ENCODE results near the gene NUDT22. TPM values are rescaled to one million over a fixed set of nuclear protein-coding genes. Genes with fewer than 3 reads are reported as not detected.

NUDT22 gene
- total RNA-seq, 2 experiments from 2014 or later: 51.4 to 51.9 TPM

- Mint-ChIP-seq H3K27me3 (ENCODE audit: low read depth) (no peaks in the 10 kb centered on the region), H3K4me1 (ENCODE audit: low read depth) (peaks cover 56% of the 10 kb centered on the region), H3K36me3 (ENCODE audit: low read depth) (peaks cover 58% of the 10 kb centered on the region), H3K9me3 (no peaks in the 10 kb centered on the region), H3K27ac (peak overlapping the region; percentile 99), H3K4me3 (peak overlapping the region; percentile 97)
- peak; percentile 94 for DNase-seq
- CTCF ChIA-PET: interaction anchor here (0.8 to 7.4 kb wide), 13 partner anchors 8 to 95 kb away, joined by 3 to 89 read pairs (median 5); partner anchors contain the start of genes CATSPERZ, FKBP2, NUDT22 and PLCB3
- intact Hi-C loops (cut with micrococcal nuclease): loop anchor here (1.0 kb wide), 8 partner anchors 19 to 98 kb away; partner anchors contain the start of genes DNAJC4, ESRRA, FKBP2 and GPR137
Observed at GRCh38 chr11:64207256-64208085, 18.6 kb upstream of the NUDT22 start.

- peak overlapping the region; percentile 99 for H3K27ac Mint-ChIP-seq
- no peaks in the 10 kb centered on the region for H3K27me3 Mint-ChIP-seq (ENCODE audit: low read depth)
- CTCF ChIA-PET: interaction anchor here (0.8 to 7.4 kb wide), 3 partner anchors 33 to 94 kb away, joined by 3 to 89 read pairs (median 4); partner anchors contain the start of genes CATSPERZ, FKBP2 and PLCB3
- peaks cover 56% of the 10 kb centered on the region for H3K36me3 Mint-ChIP-seq (ENCODE audit: low read depth)
- H3K4me3 Mint-ChIP-seq: peak overlapping the region; percentile 97
- no peaks in the 10 kb centered on the region for H3K9me3 Mint-ChIP-seq
- peaks cover 56% of the 10 kb centered on the region for H3K4me1 Mint-ChIP-seq (ENCODE audit: low read depth)
- intact Hi-C loops (cut with micrococcal nuclease): no loop called here
- DNase-seq: no peak
Observed at GRCh38 chr11:64208086-64208795, 17.8 kb upstream of the NUDT22 start.

- intact Hi-C loops (cut with micrococcal nuclease): no loop called here
- peak overlapping the region; percentile 56 for H3K4me3 Mint-ChIP-seq
- peak overlapping the region; percentile 99 for H3K27ac Mint-ChIP-seq
Observed at GRCh38 chr11:64208796-64209562, 17.1 kb upstream of the NUDT22 start.

GRCh38 chr11:64209563-64209843 lies 16.6 kb upstream of the NUDT22 start:
- no peaks in the 10 kb centered on the region for H3K9me3 Mint-ChIP-seq
- H3K4me3 Mint-ChIP-seq: no peak overlapping the region
- peaks cover 49% of the 10 kb centered on the region for H3K36me3 Mint-ChIP-seq (ENCODE audit: low read depth)
- DNase-seq: no peak
- H3K4me1 Mint-ChIP-seq (ENCODE audit: low read depth): peaks cover 50% of the 10 kb centered on the region
- peak overlapping the region; percentile 99 for H3K27ac Mint-ChIP-seq
- no peaks in the 10 kb centered on the region for H3K27me3 Mint-ChIP-seq (ENCODE audit: low read depth)
- intact Hi-C loops (cut with micrococcal nuclease): no loop called here
- CTCF ChIA-PET: interaction anchor here (7.4 kb wide), 1 partner anchor 93 kb away, joined by 89 read pairs; the partner anchor contains the start of gene CATSPERZ

More at GRCh38 chr11:64208796-64209562, 17.1 kb upstream of the NUDT22 start:
- peaks cover 54% of the 10 kb centered on the region for H3K36me3 Mint-ChIP-seq (ENCODE audit: low read depth)
- DNase-seq: no peak
- CTCF ChIA-PET: interaction anchor here (7.4 kb wide), 1 partner anchor 94 kb away, joined by 89 read pairs; the partner anchor contains the start of gene CATSPERZ
- no peaks in the 10 kb centered on the region for H3K27me3 Mint-ChIP-seq (ENCODE audit: low read depth)
- H3K4me1 Mint-ChIP-seq (ENCODE audit: low read depth): peaks cover 53% of the 10 kb centered on the region
- H3K9me3 Mint-ChIP-seq: no peaks in the 10 kb centered on the region

- Mint-ChIP-seq H3K27ac (peak overlapping the region; percentile 50), H3K27me3 (ENCODE audit: low read depth) (no peaks in the 10 kb centered on the region), H3K4me1 (ENCODE audit: low read depth) (peaks cover 50% of the 10 kb centered on the region), H3K36me3 (ENCODE audit: low read depth) (peaks cover 52% of the 10 kb centered on the region), H3K9me3 (no peaks in the 10 kb centered on the region), H3K4me3 (no peak overlapping the region)
- intact Hi-C loops (cut with micrococcal nuclease): no loop called here
- CTCF ChIA-PET: interaction anchor here (7.4 kb wide), 1 partner anchor 92 kb away, joined by 89 read pairs; the partner anchor contains the start of gene CATSPERZ
- no peak for DNase-seq
Observed at GRCh38 chr11:64210301-64211020, 15.6 kb upstream of the NUDT22 start.

DNA sequence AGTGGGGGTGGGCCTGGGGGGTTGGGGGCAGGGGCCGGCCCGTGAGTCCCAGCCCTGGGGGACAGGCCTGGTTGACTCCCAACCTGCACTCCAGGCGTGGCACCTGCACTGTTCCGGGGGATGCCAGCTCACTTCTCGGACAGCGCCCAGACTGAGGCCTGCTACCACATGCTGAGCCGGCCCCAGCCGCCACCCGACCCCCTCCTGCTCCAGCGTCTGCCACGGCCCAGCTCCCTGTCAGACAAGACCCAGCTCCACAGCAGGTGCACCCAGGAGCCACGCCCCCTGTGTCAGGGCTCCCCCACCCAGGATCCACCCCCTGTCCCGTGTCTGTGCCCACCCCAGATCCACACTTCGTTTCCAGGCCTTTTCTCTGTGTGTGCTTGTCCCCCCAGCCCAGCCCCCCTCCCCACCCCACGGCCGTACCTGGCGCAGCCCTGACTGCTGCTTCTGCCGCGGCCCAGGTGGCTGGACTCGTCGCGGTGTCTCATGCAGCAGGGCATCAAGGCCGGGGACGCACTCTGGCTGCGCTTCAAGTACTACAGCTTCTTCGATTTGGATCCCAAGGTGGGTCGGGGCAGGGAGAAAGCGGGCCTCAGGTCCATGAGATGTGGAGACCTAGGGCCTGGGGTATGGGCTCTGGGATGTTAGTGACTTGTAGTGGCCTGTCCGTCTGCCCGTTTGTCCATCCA lies 14.7 kb upstream of the NUDT22 start:
- no peak overlapping the region for H3K27ac Mint-ChIP-seq
- H3K4me3 Mint-ChIP-seq: no peak overlapping the region
- no peaks in the 10 kb centered on the region for H3K27me3 Mint-ChIP-seq (ENCODE audit: low read depth)
- CTCF ChIA-PET: interaction anchor here (1.2 kb wide), 1 partner anchor 90 kb away, joined by 5 read pairs; the partner anchor contains the start of gene CATSPERZ
- DNase-seq: no peak
- H3K4me1 Mint-ChIP-seq (ENCODE audit: low read depth): peaks cover 41% of the 10 kb centered on the region
- intact Hi-C loops (cut with micrococcal nuclease): no loop called here
- H3K36me3 Mint-ChIP-seq (ENCODE audit: low read depth): peaks cover 46% of the 10 kb centered on the region
- H3K9me3 Mint-ChIP-seq: no peaks in the 10 kb centered on the region

DNA sequence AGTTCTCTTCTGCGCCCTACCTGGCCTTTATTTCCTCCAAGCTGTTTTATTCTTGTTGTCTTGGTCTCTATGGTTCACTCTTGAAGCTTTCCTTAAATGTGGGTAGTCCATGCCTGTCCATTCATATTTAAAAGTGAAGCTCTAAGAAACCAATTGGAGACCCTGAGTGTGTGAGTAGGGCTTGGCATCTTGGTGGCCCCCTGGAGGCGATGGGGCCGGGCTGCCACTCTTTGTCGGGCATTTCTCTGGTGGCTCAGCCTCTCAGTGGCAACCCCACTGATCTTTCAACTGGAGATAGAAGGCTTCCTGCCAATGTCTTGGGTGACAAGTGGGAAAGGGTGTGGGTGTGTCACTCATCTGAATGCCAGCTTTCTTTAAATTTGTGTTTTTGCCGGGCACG lies 9.2 kb upstream of the NUDT22 start:
- intact Hi-C loops (cut with micrococcal nuclease): no loop called here
- DNase-seq: no peak
- CTCF ChIA-PET: interaction anchor here (3.2 kb wide), 1 partner anchor 11 kb away, joined by 20 read pairs; the partner anchor contains the start of gene FERMT3
- peaks cover 31% of the 10 kb centered on the region for H3K36me3 Mint-ChIP-seq (ENCODE audit: low read depth)
- no peaks in the 10 kb centered on the region for H3K27me3 Mint-ChIP-seq (ENCODE audit: low read depth)
- no peak overlapping the region for H3K4me3 Mint-ChIP-seq
- H3K9me3 Mint-ChIP-seq: no peaks in the 10 kb centered on the region
- H3K4me1 Mint-ChIP-seq (ENCODE audit: low read depth): peaks cover 19% of the 10 kb centered on the region
- no peak overlapping the region for H3K27ac Mint-ChIP-seq

DNA sequence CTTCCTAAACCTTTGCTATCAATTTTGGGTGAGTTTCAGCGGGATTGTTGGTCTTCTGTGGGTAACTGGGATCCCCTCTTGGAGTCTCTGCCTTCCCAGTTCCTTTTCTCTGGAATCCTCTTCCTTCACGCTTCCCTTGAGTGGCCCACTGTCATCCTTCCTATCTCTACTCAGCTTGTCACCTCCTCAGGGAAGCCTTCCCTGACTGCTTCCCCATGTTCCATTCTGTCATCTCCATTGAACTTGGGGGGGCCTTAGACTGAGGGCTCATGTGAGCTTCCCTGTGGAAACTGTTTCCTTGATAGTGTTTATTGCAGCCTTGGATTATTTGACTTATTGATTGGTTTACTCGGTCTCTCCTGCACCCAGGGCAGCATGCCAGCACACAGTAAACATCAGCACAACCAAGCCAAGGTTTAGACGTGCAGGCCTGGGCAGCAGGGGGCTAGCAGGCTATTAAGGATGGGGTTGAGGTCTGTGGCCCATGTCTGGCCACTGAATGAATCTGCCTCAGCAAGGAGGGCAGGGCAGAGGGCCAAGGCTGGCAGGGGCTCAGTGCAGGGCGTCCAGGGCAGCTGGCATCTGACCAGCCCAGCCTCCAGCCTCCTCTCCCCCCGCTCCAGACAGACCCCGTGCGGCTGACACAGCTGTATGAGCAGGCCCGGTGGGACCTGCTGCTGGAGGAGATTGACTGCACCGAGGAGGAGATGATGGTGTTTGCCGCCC lies 7.3 kb upstream of the NUDT22 start:
- Mint-ChIP-seq H3K27ac (peak overlapping the region; percentile 36), H3K4me3 (no peak overlapping the region), H3K36me3 (ENCODE audit: low read depth) (peaks cover 21% of the 10 kb centered on the region), H3K9me3 (no peaks in the 10 kb centered on the region), H3K4me1 (ENCODE audit: low read depth) (peaks cover 11% of the 10 kb centered on the region), H3K27me3 (ENCODE audit: low read depth) (no peaks in the 10 kb centered on the region)
- DNase-seq: no peak
- intact Hi-C loops (cut with micrococcal nuclease): no loop called here
- CTCF ChIA-PET: interaction anchor here (1.3 kb wide), 1 partner anchor 13 kb away, joined by 3 read pairs; no protein-coding TSS in a partner anchor

DNA sequence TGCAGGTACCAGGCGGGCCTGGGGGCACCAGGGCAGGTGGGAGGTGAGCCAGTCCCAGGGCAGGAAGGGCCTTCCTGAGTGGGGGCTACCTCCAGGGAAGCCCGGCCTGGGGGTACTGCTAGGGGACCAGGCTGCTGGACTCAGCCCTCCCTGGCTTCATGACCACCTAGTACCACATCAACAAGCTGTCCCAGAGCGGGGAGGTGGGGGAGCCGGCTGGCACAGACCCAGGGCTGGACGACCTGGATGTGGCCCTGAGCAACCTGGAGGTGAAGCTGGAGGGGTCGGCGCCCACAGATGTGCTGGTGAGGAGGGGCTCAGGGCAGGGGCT lies 6.8 kb upstream of the NUDT22 start:
- intact Hi-C loops (cut with micrococcal nuclease): no loop called here
- no peak overlapping the region for H3K4me3 Mint-ChIP-seq
- CTCF ChIA-PET: no interaction called here
- DNase-seq: no peak
- peaks cover 19% of the 10 kb centered on the region for H3K36me3 Mint-ChIP-seq (ENCODE audit: low read depth)
- H3K4me1 Mint-ChIP-seq (ENCODE audit: low read depth): peaks cover 11% of the 10 kb centered on the region
- H3K27ac Mint-ChIP-seq: no peak overlapping the region
- no peaks in the 10 kb centered on the region for H3K9me3 Mint-ChIP-seq
- H3K27me3 Mint-ChIP-seq (ENCODE audit: low read depth): no peaks in the 10 kb centered on the region

DNA sequence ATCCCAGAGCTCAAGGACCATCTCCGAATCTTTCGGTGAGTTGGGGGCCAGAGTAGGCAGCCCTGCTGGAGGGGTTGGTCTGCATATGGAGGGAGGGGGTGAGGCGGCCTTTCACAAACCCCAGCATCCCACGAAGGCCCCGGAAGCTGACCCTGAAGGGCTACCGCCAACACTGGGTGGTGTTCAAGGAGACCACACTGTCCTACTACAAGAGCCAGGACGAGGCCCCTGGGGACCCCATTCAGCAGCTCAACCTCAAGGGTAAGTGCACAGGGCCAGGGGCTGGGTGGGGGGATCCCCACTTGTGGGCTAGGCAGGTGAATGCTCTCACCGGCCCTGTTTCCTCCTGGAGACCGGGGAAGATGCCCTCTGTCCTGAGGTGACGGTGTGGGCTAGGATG lies 6.3 kb upstream of the NUDT22 start:
- DNase-seq: no peak
- no peak overlapping the region for H3K27ac Mint-ChIP-seq
- intact Hi-C loops (cut with micrococcal nuclease): no loop called here
- no peaks in the 10 kb centered on the region for H3K27me3 Mint-ChIP-seq (ENCODE audit: low read depth)
- H3K9me3 Mint-ChIP-seq: no peaks in the 10 kb centered on the region
- no peak overlapping the region for H3K4me3 Mint-ChIP-seq
- CTCF ChIA-PET: no interaction called here
- H3K36me3 Mint-ChIP-seq (ENCODE audit: low read depth): peaks cover 19% of the 10 kb centered on the region
- H3K4me1 Mint-ChIP-seq (ENCODE audit: low read depth): peaks cover 7% of the 10 kb centered on the region
